SK-N-SH (cell line): Measurements from ENCODE around the gene KLHL5.

ENCODE experiments used
- RAD21 ChIP-seq: IDR thresholded peaks from 2 replicates; pipeline ENCODE4 v1.6.1; 2012; ENCODE audit warnings: mild to moderate bottlenecking, low read length
- TF ChIP-seq, protein P1 (sequence below): fragments of 200-600 bp; sonication (generic); IDR thresholded peaks from 2 replicates; pipeline ENCODE4 v1.6.1; 2017; ENCODE audit warnings: antibody characterized with exemption, mild to moderate bottlenecking, moderate library complexity

DNA sequence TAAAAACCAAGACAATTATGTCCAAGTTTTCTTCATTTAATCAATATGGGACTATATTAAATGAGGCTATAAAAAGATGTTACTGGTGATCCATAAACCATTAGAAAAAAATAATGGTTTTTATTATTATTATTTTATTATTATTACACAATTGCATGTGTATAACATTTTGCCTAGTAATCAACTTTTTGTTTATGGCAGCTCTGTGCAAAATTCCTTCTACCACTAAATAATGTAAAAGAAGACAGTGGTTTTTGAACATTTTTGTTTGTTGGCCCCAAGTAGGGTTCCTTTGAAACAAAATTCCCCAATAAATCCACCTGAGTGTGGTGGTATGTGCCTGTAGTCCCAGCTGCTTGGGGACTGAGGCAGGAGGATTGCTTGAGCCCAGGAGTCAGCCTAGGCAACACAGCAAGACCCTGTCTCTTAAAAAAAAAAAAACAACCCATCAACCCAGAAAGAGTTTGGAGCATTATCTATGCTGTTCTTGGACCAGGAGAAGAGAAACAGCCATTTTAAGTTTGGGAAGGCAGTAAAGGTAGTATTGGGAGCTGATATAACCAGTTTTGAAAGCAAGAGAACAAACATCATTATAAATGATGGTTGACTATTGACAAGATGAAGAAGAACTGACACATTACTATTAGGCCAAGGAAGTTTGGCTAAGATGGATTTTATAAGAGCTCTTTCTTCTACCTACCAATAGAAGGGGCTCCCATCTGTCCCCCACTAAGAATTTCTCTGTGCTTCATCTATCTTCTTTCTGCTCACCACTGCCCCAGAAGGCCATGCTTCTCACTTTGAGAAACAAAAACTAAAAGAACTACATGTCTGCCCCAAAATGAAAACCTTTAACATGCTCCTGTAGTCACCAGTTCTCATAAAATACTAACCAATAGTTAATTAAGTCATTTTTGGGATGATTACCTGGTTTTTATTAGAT, 32.0 kb upstream of the KLHL5 start:
- TF ChIP-seq RAD21, result no peak
- TF ChIP-seq, protein P1, sequence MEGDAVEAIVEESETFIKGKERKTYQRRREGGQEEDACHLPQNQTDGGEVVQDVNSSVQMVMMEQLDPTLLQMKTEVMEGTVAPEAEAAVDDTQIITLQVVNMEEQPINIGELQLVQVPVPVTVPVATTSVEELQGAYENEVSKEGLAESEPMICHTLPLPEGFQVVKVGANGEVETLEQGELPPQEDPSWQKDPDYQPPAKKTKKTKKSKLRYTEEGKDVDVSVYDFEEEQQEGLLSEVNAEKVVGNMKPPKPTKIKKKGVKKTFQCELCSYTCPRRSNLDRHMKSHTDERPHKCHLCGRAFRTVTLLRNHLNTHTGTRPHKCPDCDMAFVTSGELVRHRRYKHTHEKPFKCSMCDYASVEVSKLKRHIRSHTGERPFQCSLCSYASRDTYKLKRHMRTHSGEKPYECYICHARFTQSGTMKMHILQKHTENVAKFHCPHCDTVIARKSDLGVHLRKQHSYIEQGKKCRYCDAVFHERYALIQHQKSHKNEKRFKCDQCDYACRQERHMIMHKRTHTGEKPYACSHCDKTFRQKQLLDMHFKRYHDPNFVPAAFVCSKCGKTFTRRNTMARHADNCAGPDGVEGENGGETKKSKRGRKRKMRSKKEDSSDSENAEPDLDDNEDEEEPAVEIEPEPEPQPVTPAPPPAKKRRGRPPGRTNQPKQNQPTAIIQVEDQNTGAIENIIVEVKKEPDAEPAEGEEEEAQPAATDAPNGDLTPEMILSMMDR, result no peak
